ENCODE measurements around the gene CYP4F8. TPM values are rescaled to one million over a fixed set of nuclear protein-coding genes. Genes with fewer than 3 reads are reported as not detected.

CYP4F8 gene
- total RNA-seq, 3 donors from 2014 or later, result 2.6 to 5.0 TPM; not detected in 1

DNA sequence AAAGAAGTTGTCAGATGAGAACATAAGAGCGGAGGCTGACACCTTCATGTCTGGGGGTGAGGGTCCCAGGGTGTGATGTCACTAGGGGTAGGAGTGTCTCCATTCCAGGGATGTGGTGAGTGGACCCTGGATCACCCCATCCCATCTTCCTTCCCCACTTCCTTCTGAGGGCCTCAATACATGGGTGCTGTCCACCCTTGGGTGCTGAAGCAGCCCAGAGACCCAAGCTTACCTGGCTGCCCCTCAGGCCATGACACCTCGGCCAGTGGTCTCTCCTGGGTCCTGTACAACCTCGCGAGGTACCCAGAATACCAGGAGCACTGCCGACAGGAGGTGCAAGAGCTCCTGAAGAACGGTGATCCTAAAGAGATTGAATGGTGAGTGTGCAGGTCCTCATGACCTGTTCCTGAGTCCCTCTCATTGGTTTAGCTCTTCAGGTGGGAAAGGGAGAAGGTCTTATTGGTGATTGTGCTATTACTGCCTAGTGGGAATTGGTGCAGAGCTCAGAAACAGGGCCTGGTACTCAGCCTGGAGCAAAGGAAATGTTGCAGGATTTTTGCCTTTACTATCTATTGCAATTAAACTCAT is 37.7 kb upstream of the CYP4F8 start:
- no peaks in the 10 kb centered on the region for H3K36me3 ChIP-seq
- no peaks in the 10 kb centered on the region for H3K4me1 ChIP-seq
- no peak overlapping the region for H3K27ac ChIP-seq
- TF ChIP-seq CTCF (IDR thresholded peaks at IDR 0.05), result no peak
- TF ChIP-seq POLR2A (IDR thresholded peaks at IDR 0.05), result no peak
- TF ChIP-seq POLR2AphosphoS5 (IDR thresholded peaks at IDR 0.05), result no peak
- H3K4me3 ChIP-seq, result no peak overlapping the region
- H3K27me3 ChIP-seq, result no peaks in the 10 kb centered on the region
- no peak for DNase-seq (ENCODE audit: low spot score in 2 of 2)
- intact Hi-C loops (cut with DNase I; ENCODE audit: low total_unique reads), result no loop called here
- H3K9me3 ChIP-seq, result no peaks in the 10 kb centered on the region

- Histone ChIP-seq H3K9me3 (no peaks in the 10 kb centered on the region), H3K4me1 (no peaks in the 10 kb centered on the region), H3K36me3 (no peaks in the 10 kb centered on the region), H3K4me3 (no peak overlapping the region), H3K27ac (no peak overlapping the region), H3K27me3 (no peaks in the 10 kb centered on the region)
- no peak for DNase-seq (ENCODE audit: low spot score in 2 of 2)
- TF ChIP-seq POLR2A (IDR thresholded peaks at IDR 0.05) (no peak), CTCF (IDR thresholded peaks at IDR 0.05) (no peak), POLR2AphosphoS5 (IDR thresholded peaks at IDR 0.05) (no peak)
- intact Hi-C loops (cut with DNase I; ENCODE audit: low total_unique reads), result no loop called here
Measured at GRCh38 chr19:15583346-15583745, 31.7 kb upstream of the CYP4F8 start.

DNA sequence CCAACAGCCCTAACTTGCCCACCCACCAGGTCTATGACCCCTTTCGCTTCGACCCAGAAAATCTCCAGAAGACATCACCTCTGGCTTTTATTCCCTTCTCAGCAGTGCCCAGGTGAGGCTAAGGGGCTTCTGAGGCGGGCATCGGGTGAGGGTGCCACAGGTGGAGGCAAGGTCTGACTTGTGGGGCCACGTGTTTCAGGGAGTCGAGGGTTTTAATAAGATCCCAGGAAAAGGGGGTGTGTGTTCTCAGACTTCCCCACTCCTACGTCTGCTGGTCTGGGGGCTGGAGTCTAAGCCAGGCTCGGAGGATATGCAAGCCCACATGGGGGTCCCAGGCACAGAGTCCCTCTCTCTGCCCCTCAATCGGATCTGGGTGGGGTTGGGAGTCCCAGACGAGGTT is 30.9 kb upstream of the CYP4F8 start:
- TF ChIP-seq POLR2A (IDR thresholded peaks at IDR 0.05) (no peak), POLR2AphosphoS5 (IDR thresholded peaks at IDR 0.05) (no peak)
- Histone ChIP-seq H3K4me3 (peak overlapping the region in 1 of 3 donors; percentile 50), H3K9me3 (no peaks in the 10 kb centered on the region), H3K27ac (no peak overlapping the region), H3K36me3 (no peaks in the 10 kb centered on the region), H3K27me3 (no peaks in the 10 kb centered on the region), H3K4me1 (no peaks in the 10 kb centered on the region)
- no peak for DNase-seq (ENCODE audit: low spot score in 2 of 2)
- intact Hi-C loops (cut with DNase I; ENCODE audit: low total_unique reads), result no loop called here

GRCh38 chr19:15584541-15585115 is 30.4 kb upstream of the CYP4F8 start:
- Histone ChIP-seq H3K36me3 (no peaks in the 10 kb centered on the region), H3K27me3 (no peaks in the 10 kb centered on the region), H3K27ac (no peak overlapping the region), H3K4me3 (peak overlapping the region in 1 of 3 donors; percentile 50), H3K9me3 (no peaks in the 10 kb centered on the region), H3K4me1 (no peaks in the 10 kb centered on the region)
- TF ChIP-seq CTCF (IDR thresholded peaks at IDR 0.05) (peak; percentile 46 to 87 (median 84)), POLR2A (IDR thresholded peaks at IDR 0.05) (no peak), POLR2AphosphoS5 (IDR thresholded peaks at IDR 0.05) (no peak)
- peak; percentile 54 to 87 for DNase-seq (ENCODE audit: low spot score in 2 of 2)
- intact Hi-C loops (cut with DNase I; ENCODE audit: low total_unique reads), result no loop called here

GRCh38 chr19:15587663-15588062 is 27.4 kb upstream of the CYP4F8 start:
- TF ChIP-seq POLR2AphosphoS5 (IDR thresholded peaks at IDR 0.05) (no peak), POLR2A (IDR thresholded peaks at IDR 0.05) (no peak), CTCF (IDR thresholded peaks at IDR 0.05) (no peak)
- Histone ChIP-seq H3K27me3 (no peaks in the 10 kb centered on the region), H3K27ac (no peak overlapping the region), H3K9me3 (no peaks in the 10 kb centered on the region), H3K4me3 (no peak overlapping the region), H3K36me3 (no peaks in the 10 kb centered on the region), H3K4me1 (no peaks in the 10 kb centered on the region)
- no peak for DNase-seq (ENCODE audit: low spot score in 2 of 2)
- intact Hi-C loops (cut with DNase I; ENCODE audit: low total_unique reads), result no loop called here

Measured in breast epithelium (tissue), 4 donors.